Astrocyte of the cerebellum (primary cell): ENCODE data around the gene SENP7.

Experiments used
- DNase-seq: peaks from one replicate; pipeline ENCODE4 v3.0.0-alpha.2; 2011; ENCODE audit warnings: low read depth
- H3K4me3 ChIP-seq: 2 replicates; pipeline ENCODE4 v1.5.1; 2011; ENCODE audit warnings: mild to moderate bottlenecking, low read depth, low read length, moderate library complexity
- in situ Hi-C: cut with HindIII; loops from 2 replicates; pipeline ENCODE4 v1.10.0; 2017; ENCODE audit warnings: low sequenced_read_pairs
- TF ChIP-seq, protein P1 (sequence below): IDR thresholded peaks from 2 replicates; pipeline ENCODE4 v1.5.1; 2012; ENCODE audit warnings: low read length, low read depth, moderate library complexity, mild to moderate bottlenecking; ENCODE audit errors: missing control alignments

The SENP7 gene

GRCh38 chr3:101340591-101340990 lies 172.4 kb downstream of the SENP7 start:
- in situ Hi-C loops: no loop called here
- no peak overlapping the region for H3K4me3 ChIP-seq
- no peak for DNase-seq
- TF ChIP-seq, protein P1, sequence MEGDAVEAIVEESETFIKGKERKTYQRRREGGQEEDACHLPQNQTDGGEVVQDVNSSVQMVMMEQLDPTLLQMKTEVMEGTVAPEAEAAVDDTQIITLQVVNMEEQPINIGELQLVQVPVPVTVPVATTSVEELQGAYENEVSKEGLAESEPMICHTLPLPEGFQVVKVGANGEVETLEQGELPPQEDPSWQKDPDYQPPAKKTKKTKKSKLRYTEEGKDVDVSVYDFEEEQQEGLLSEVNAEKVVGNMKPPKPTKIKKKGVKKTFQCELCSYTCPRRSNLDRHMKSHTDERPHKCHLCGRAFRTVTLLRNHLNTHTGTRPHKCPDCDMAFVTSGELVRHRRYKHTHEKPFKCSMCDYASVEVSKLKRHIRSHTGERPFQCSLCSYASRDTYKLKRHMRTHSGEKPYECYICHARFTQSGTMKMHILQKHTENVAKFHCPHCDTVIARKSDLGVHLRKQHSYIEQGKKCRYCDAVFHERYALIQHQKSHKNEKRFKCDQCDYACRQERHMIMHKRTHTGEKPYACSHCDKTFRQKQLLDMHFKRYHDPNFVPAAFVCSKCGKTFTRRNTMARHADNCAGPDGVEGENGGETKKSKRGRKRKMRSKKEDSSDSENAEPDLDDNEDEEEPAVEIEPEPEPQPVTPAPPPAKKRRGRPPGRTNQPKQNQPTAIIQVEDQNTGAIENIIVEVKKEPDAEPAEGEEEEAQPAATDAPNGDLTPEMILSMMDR: no peak

DNA sequence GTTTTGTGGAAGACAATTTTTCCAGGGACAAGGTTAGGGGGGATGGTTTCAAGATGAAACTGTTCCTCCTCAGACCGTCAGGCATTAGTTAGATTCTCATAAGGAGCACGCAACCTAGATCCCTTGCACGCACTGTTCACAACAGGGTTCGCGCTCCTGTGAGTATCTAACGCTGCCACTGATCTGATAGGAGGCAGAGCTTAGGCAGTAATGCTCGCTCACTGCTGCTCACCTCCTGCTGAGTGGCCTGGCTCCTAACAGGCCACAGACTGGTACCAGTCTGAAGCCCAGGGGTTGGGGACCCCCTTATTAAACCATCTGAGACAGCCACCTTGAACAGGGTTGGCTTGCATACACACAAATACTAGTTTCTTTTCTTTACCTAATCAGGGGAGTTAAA lies 179.1 kb downstream of the SENP7 start:
- DNase-seq: no peak
- in situ Hi-C loops: no loop called here
- TF ChIP-seq, protein P1: no peak
- no peak overlapping the region for H3K4me3 ChIP-seq

- in situ Hi-C loops: no loop called here
- no peak for DNase-seq
- TF ChIP-seq, protein P1: no peak
- no peak overlapping the region for H3K4me3 ChIP-seq
These were observed 183.9 kb downstream of the SENP7 start for GRCh38 chr3:101329016-101329673.

GRCh38 chr3:101325393-101326134 lies 187.4 kb downstream of the SENP7 start:
- in situ Hi-C loops: no loop called here
- no peak overlapping the region for H3K4me3 ChIP-seq
- no peak for DNase-seq

GRCh38 chr3:101320475-101320874 lies 192.5 kb downstream of the SENP7 start, which contains the start of gene IMPG2:
Gene IMPG2 (minus strand): TSS chr3:101320575. CDS start chr3:101320372, 203 bp downstream.
- in situ Hi-C loops: no loop called here
- no peak within 1 kb of the TSS for H3K4me3 ChIP-seq
- DNase-seq: no peak
- TF ChIP-seq, protein P1: no peak

More at GRCh38 chr3:101325393-101326134, 187.4 kb downstream of the SENP7 start:
- TF ChIP-seq, protein P1: no peak

GRCh38 chr3:101319531-101319930 lies 193.5 kb downstream of the SENP7 start:
- TF ChIP-seq, protein P1: no peak
- H3K4me3 ChIP-seq: no peak overlapping the region
- in situ Hi-C loops: no loop called here
- DNase-seq: no peak
